Left cardiac atrium (tissue), 4 donors: Measurements from ENCODE around the gene SEMA4D. TPM values are rescaled to one million over a fixed set of nuclear protein-coding genes. Genes with fewer than 3 reads are reported as not detected.
"Not testable (repeated sequence)": the region's sequence is repeated elsewhere in the genome, so short reads cannot be mapped to it uniquely, and the experiment has no call there.

ENCODE experiments used
- ATAC-seq, 2 donors: fragments of 200-7000 bp; cut with Tn5 transposase; one replicate each; pipeline ENCODE4 v1.9.1; 2020; ENCODE audit warnings: mild to moderate bottlenecking in 2 of 2, moderate library complexity in 2 of 2
- DNase-seq: peaks from one replicate; pipeline ENCODE4 v3.0.0-alpha.2; 2020
- intact Hi-C, 2 donors: fragments of 100-400 bp; cut with DNase I; formaldehyde crosslinking; loops; one replicate each; pipeline versions ENCODE4 v1.14.1 to v1.15.1; 2022 to 2023
- total RNA-seq, 2 donors: library from RNA; stranded (reverse); fragmentation: NEBNext Ultra II Directional; extraction: Animal tissue kit (Norgen Biotek cat#: 25700); gene quantifications; one replicate each; pipeline ENCODE4 v1.2.1, GENCODE V29; 2021
- donor health status: DM: no; HTN: yes; CAD: no.
- donor health status: DM: no; HTN: yes; CAD: no; lungs with severe emphysema.
- donor health status: DM: yes; HTN: yes; CAD: no.
- donor health status: Dilated cardiomyopathy.

SEMA4D gene
- total RNA-seq, 2 donors from 2014 or later, result 17.5 to 22.4 TPM

GRCh38 chr9:89357331-89358197 is 140.3 kb downstream of the SEMA4D start:
- no peak for DNase-seq
- intact Hi-C loops, result no loop called here
- no peak for ATAC-seq

GRCh38 chr9:89356782-89357181 is 141.1 kb downstream of the SEMA4D start:
- intact Hi-C loops, result no loop called here
- DNase-seq (no peak), ATAC-seq (no peak)

- DNase-seq (no peak), ATAC-seq (no peak)
- intact Hi-C loops, result no loop called here
These were observed 143.4 kb downstream of the SEMA4D start for GRCh38 chr9:89354471-89354870.

- ATAC-seq (no peak), DNase-seq (no peak)
- intact Hi-C loops, result no loop called here
These were observed 143.9 kb downstream of the SEMA4D start for GRCh38 chr9:89353989-89354388.

GRCh38 chr9:89352874-89353649 is 144.9 kb downstream of the SEMA4D start:
- intact Hi-C loops, result no loop called here
- ATAC-seq (no peak), DNase-seq (no peak)

GRCh38 chr9:89352451-89352850 is 145.5 kb downstream of the SEMA4D start:
- intact Hi-C loops, result no loop called here
- DNase-seq (no peak), ATAC-seq (no peak)

GRCh38 chr9:89351584-89352300 is 146.2 kb downstream of the SEMA4D start:
- ATAC-seq (peak; percentile 30 to 45), DNase-seq (no peak)
- intact Hi-C loops, result no loop called here

- intact Hi-C loops, result no loop called here
- DNase-seq (no peak), ATAC-seq (peak in 1 of 2 donors; percentile 41)
These were observed 146.8 kb downstream of the SEMA4D start for GRCh38 chr9:89350988-89351557.

- intact Hi-C loops, result no loop called here
- ATAC-seq, result no peak
- no peak for DNase-seq
These were observed 148.3 kb downstream of the SEMA4D start for GRCh38 chr9:89349607-89350006.

GRCh38 chr9:89347651-89348050 is 150.3 kb downstream of the SEMA4D start:
- DNase-seq, result no peak
- intact Hi-C loops, result no loop called here
- no peak for ATAC-seq

- DNase-seq (no peak), ATAC-seq (no peak)
- intact Hi-C loops, result no loop called here
These were observed 151.2 kb downstream of the SEMA4D start for GRCh38 chr9:89346696-89347095.

- DNase-seq, result no peak
These were observed 152.4 kb downstream of the SEMA4D start for GRCh38 chr9:89345476-89345875.

GRCh38 chr9:89343812-89344211 is 154.1 kb downstream of the SEMA4D start:
- DNase-seq, intact Hi-C loops, ATAC-seq: not testable (repeated sequence)

More at GRCh38 chr9:89345476-89345875, 152.4 kb downstream of the SEMA4D start:
- intact Hi-C loops, result no loop called here
- ATAC-seq, result no peak

- ATAC-seq (no peak), DNase-seq (no peak)
- intact Hi-C loops, result no loop called here
These were observed 155.0 kb downstream of the SEMA4D start for GRCh38 chr9:89342948-89343347.

- ATAC-seq, result no peak
- intact Hi-C loops, result no loop called here
These were observed 155.7 kb downstream of the SEMA4D start for GRCh38 chr9:89342213-89342612.

GRCh38 chr9:89340332-89340731 is 157.6 kb downstream of the SEMA4D start:
- ATAC-seq (no peak), DNase-seq (no peak)
- intact Hi-C loops, result no loop called here

More at GRCh38 chr9:89342213-89342612, 155.7 kb downstream of the SEMA4D start:
- DNase-seq, result no peak

- intact Hi-C loops, result no loop called here
- DNase-seq (no peak), ATAC-seq (no peak)
These were observed 158.1 kb downstream of the SEMA4D start for GRCh38 chr9:89339807-89340206.

- intact Hi-C loops, result no loop called here
- DNase-seq, result no peak
- ATAC-seq, result no peak
These were observed 167.4 kb downstream of the SEMA4D start for GRCh38 chr9:89330513-89330912.

GRCh38 chr9:89329917-89330316 is 168.0 kb downstream of the SEMA4D start:
- intact Hi-C loops, result loop anchor here in 1 of 2 donors (10.0 kb wide), 1 partner anchor 215 kb away; no protein-coding TSS in a partner anchor
- no peak for DNase-seq
- ATAC-seq, result no peak
